Esophagus squamous epithelium (tissue), 5 donors: Measurements from ENCODE around the gene BCL2. TPM values are rescaled to one million over a fixed set of nuclear protein-coding genes. Genes with fewer than 3 reads are reported as not detected.

ENCODE experiments used
- DNase-seq: peaks from one replicate; lab custom pipeline; 2025; lab: John Stamatoyannopoulos, UW
- H3K27ac ChIP-seq, 4 donors: fragments of 200-600 bp; sonication (generic); one replicate each; pipeline ENCODE4 v1.5.1; 2016 to 2019; ENCODE audit warnings: mild to moderate bottlenecking in 1 of 4
- H3K27me3 ChIP-seq, 4 donors: fragments of 200-600 bp; sonication (generic); 1 replicate in 3 of 4; 2 replicates in 1 of 4; pipeline versions ENCODE4 v1.5.1 to v1.6.0; 2017 to 2021; ENCODE audit warnings: antibody characterized with exemption in 1 of 4
- H3K36me3 ChIP-seq, 3 donors: fragments of 200-600 bp; sonication (generic); one replicate each; pipeline ENCODE4 v1.5.1; 2016 to 2019
- H3K4me1 ChIP-seq, 3 donors: fragments of 200-600 bp; sonication (generic); one replicate each; pipeline ENCODE4 v1.5.1; 2017 to 2019
- H3K4me3 ChIP-seq, 4 donors: fragments of 200-600 bp; sonication (generic); 1 replicate in 3 of 4; 2 replicates in 1 of 4; pipeline ENCODE4 v1.5.1; 2016 to 2019; ENCODE audit warnings: mild to moderate bottlenecking in 2 of 4, moderate library complexity in 1 of 4
- H3K9me3 ChIP-seq, 3 donors: fragments of 200-600 bp; sonication (generic); one replicate each; pipeline ENCODE4 v1.5.1; 2016 to 2019
- CTCF ChIP-seq, 6 experiments: fragments of 450-650 bp in 4 of 6; fragments of 200-600 bp in 2 of 6; sonication (generic) in 2 of 6; IDR thresholded peaks; one replicate each; pipeline ENCODE4 v1.5.1; 2016 to 2019; ENCODE audit warnings: antibody characterized with exemption in 6 of 6, mild to moderate bottlenecking in 4 of 6, moderate library complexity in 4 of 6
- POLR2A ChIP-seq, 4 donors: fragments of 450-650 bp; IDR thresholded peaks; one replicate each; pipeline ENCODE4 v1.6.1; 2017; ENCODE audit warnings: antibody characterized with exemption in 4 of 4, mild to moderate bottlenecking in 4 of 4, moderate library complexity in 3 of 4
- WGBS, 2 donors: methylation state at CpG; one replicate each; pipeline ENCODE4 v1.1.5; 2018; 5-methylcytosine and 5-hydroxymethylcytosine counted together
- intact Hi-C: fragments of 100-400 bp; cut with DNase I; formaldehyde crosslinking; loops from one replicate; pipeline ENCODE4 v1.15.0; 2022
- total RNA-seq, 4 donors: library from RNA; depleted of rRNA; stranded (reverse); fragments of >200 nt; gene quantifications; one replicate each; pipeline ENCODE4 v1.1.0, GENCODE V29; 2016
- donor health status: DM: yes; HTN: yes; CAD: no.

The BCL2 gene
- total RNA-seq, 4 donors from 2014 or later, result 3.1 to 17.4 (median 4.2) TPM

DNA sequence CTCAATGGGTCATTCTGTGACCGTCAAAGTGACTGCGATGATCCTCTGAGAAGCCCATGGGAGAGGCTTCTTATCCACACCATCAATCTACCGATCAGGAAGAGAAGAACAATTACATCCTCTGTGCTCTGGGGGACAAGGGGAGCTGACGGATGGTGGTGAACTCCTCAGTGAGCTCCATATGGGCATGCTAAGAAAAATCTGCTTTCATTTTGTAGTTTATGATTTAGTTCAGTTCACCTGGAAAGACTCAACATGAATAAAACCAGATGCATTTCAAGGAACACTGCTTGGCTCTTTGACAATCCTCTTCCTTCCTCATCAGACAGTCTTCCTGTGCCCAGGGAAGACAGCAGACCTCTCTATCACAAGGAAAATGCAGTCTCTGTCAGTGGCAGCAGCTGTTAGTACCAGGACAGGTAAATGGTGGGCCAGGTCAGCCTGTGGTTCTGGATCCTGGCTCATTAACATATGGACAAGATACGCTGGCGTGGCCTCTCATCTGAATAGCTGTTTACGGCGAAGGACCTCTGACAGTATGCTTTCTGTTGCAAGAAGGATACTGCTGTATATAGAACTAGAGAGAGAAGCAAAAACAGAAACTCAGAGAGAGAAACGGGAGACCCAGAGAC lies 176.9 kb downstream of the BCL2 start:
- 77 to 79% methylated on average over 5 to 8 of the region's 9 CpGs for WGBS, 2 donors
- peaks cover 2 to 79% (median 5%) of the 10 kb centered on the region in 3 donors for H3K4me1 ChIP-seq
- H3K27ac ChIP-seq, result peak overlapping the region in 1 of 4 donors; percentile 53
- intact Hi-C loops, result no loop called here
- H3K27me3 ChIP-seq, result no peaks in the 10 kb centered on the region
- H3K36me3 ChIP-seq, result no peaks in the 10 kb centered on the region
- no peak for DNase-seq
- no peaks in the 10 kb centered on the region for H3K9me3 ChIP-seq
- H3K4me3 ChIP-seq, result no peak overlapping the region
- no peak for TF ChIP-seq POLR2A (IDR thresholded peaks at IDR 0.05)
- no peak for TF ChIP-seq CTCF (IDR thresholded peaks at IDR 0.05)

DNA sequence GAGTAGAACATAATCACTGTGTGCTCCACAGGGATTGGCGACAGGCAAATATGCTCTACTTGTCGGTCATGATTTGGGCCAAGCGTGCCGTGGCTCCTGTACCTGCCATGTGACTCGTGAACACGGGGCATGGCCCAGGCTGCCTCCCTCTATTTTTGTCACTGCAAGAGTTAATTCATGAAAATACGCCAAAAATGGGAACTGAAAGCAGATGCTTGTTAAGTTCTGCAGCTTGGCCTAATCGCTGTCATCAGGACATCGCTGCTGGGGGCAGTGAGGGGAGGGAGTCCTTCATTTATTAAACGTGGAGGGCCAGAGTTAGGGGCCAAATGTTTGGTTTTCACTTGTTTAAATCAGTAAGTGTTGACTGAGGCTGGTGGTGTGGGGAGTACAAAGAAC lies 177.8 kb downstream of the BCL2 start:
- intact Hi-C loops, result no loop called here
- Histone ChIP-seq H3K27ac (peak overlapping the region in 1 of 4 donors; percentile 53), H3K9me3 (no peaks in the 10 kb centered on the region), H3K4me1 (peaks cover 5 to 73% (median 5%) of the 10 kb centered on the region in 3 donors), H3K27me3 (no peaks in the 10 kb centered on the region), H3K36me3 (no peaks in the 10 kb centered on the region), H3K4me3 (no peak overlapping the region)
- no peak for DNase-seq
- WGBS, 2 donors, result 51 to 62% methylated on average over 6 to 10 of the region's 10 CpGs
- TF ChIP-seq POLR2A (IDR thresholded peaks at IDR 0.05), result no peak
- no peak for TF ChIP-seq CTCF (IDR thresholded peaks at IDR 0.05)

GRCh38 chr18:63140997-63141777 lies 178.4 kb downstream of the BCL2 start:
- Histone ChIP-seq H3K36me3 (no peaks in the 10 kb centered on the region), H3K27me3 (no peaks in the 10 kb centered on the region), H3K4me3 (no peak overlapping the region), H3K4me1 (peaks cover 5 to 67% (median 5%) of the 10 kb centered on the region in 3 donors), H3K9me3 (no peaks in the 10 kb centered on the region), H3K27ac (no peak overlapping the region)
- DNase-seq, result no peak
- TF ChIP-seq CTCF (IDR thresholded peaks at IDR 0.05) (no peak), POLR2A (IDR thresholded peaks at IDR 0.05) (no peak)
- intact Hi-C loops, result no loop called here
- 89 to 92% methylated on average over 11 to 13 of the region's 13 CpGs for WGBS, 2 donors

GRCh38 chr18:63140038-63140450 lies 179.5 kb downstream of the BCL2 start:
- Histone ChIP-seq H3K27me3 (no peaks in the 10 kb centered on the region), H3K36me3 (no peaks in the 10 kb centered on the region), H3K4me1 (peaks cover 5 to 56% (median 5%) of the 10 kb centered on the region in 3 donors), H3K4me3 (no peak overlapping the region), H3K27ac (no peak overlapping the region), H3K9me3 (no peaks in the 10 kb centered on the region)
- no peak for DNase-seq
- intact Hi-C loops, result no loop called here
- no peak for TF ChIP-seq POLR2A (IDR thresholded peaks at IDR 0.05)
- no peak for TF ChIP-seq CTCF (IDR thresholded peaks at IDR 0.05)
- WGBS, 2 donors, result 50 to 88% methylated on average over 3 of the region's 3 CpGs
